HepG2 (cell line): ENCODE measurements around the gene G6PD. TPM values are rescaled to one million over a fixed set of nuclear protein-coding genes. Genes with fewer than 3 reads are reported as not detected.

ENCODE experiments used
- FOXP1 ChIP-seq, 2 experiments: fragments of 450-650 bp in 1 of 2; IDR thresholded peaks; 2 replicates each; pipeline ENCODE4 v1.6.1; 2017 to 2018; ENCODE audit warnings: antibody characterized with exemption in 1 of 2
- HNRNPL ChIP-seq: fragments of 200-400 bp; formaldehyde crosslinking; IDR thresholded peaks from 2 replicates; pipeline ENCODE4 v1.6.1; 2017; ENCODE audit warnings: mild to moderate bottlenecking, low read depth, low read length
- LCORL ChIP-seq, 2 experiments: fragments of 450-650 bp in 1 of 2; sonication (generic) in 1 of 2; formaldehyde crosslinking in 1 of 2; IDR thresholded peaks; 2 replicates each; pipeline versions ENCODE4 v1.5.0 to v1.6.1; 2017 to 2020; ENCODE audit warnings: antibody characterized with exemption in 1 of 2, missing genetic modification reagents in 1 of 2
- NFE2 ChIP-seq: sonication (generic); formaldehyde crosslinking; IDR thresholded peaks from 2 replicates; pipeline ENCODE4 v1.4.0; 2020; ENCODE audit warnings: missing genetic modification reagents
- POLR2AphosphoS5 ChIP-seq: IDR thresholded peaks from 2 replicates; pipeline ENCODE4 v1.6.1; 2012; ENCODE audit warnings: low read depth, low read length
- RBM22 ChIP-seq: fragments of 200-400 bp; formaldehyde crosslinking; optimal IDR thresholded peaks from 2 replicates; pipeline ENCODE3; 2017; ENCODE audit warnings: mild to moderate bottlenecking, low read length, moderate library complexity
- SIN3A ChIP-seq: IDR thresholded peaks from 2 replicates; pipeline ENCODE4 v1.6.1; 2011; ENCODE audit warnings: low read depth, mild to moderate bottlenecking, control low read depth, low read length, borderline replicate concordance
- TCF7L2 ChIP-seq: IDR thresholded peaks from 2 replicates; pipeline ENCODE4 v1.6.1; 2011; ENCODE audit warnings: mild to moderate bottlenecking, low read depth, low read length, moderate library complexity
- U2AF1 ChIP-seq: fragments of 200-400 bp; formaldehyde crosslinking; optimal IDR thresholded peaks from 2 replicates; pipeline ENCODE3; 2017; ENCODE audit warnings: mild to moderate bottlenecking, low read depth, low read length
- ZFY ChIP-seq: sonication (generic); formaldehyde crosslinking; IDR thresholded peaks from 2 replicates; pipeline ENCODE4 v1.4.0; 2020; ENCODE audit warnings: missing genetic modification reagents
- ZSCAN30 ChIP-seq: sonication (generic); formaldehyde crosslinking; IDR thresholded peaks from 2 replicates; pipeline ENCODE4 v1.5.0; 2020; ENCODE audit warnings: mild to moderate bottlenecking, missing genetic modification reagents
- polyA plus RNA-seq, 8 experiments: library from polyadenylated mRNA; depleted of rRNA in 3 of 8; stranded (reverse) in 7 of 8; unstranded in 1 of 8; fragments of >200 nt; fragmentation: Illumina TruSeq in 4 of 8; extraction: Trizol in 4 of 8; gene quantifications; 2 replicates each; pipeline versions ENCODE4 v1.2.1 to v1.2.3, GENCODE V29; 2011 to 2016; ENCODE audit warnings: low read depth in 4 of 8, missing spikeins in 1 of 8, mixed read lengths in 1 of 8; ENCODE audit not compliant: insufficient read depth in 1 of 8
- total RNA-seq, 5 experiments: library from RNA; depleted of rRNA; stranded (reverse); fragments of >200 nt; fragmentation: Illumina TruSeq; extraction: Trizol; gene quantifications; 2 replicates each; pipeline ENCODE4 v1.2.3, GENCODE V29; 2016; ENCODE audit warnings: low read depth in 1 of 5
- TF ChIP-seq, protein P1 (sequence below): sonication (generic); formaldehyde crosslinking; IDR thresholded peaks from 2 replicates; pipeline ENCODE4 v1.4.0; 2020; ENCODE audit warnings: low read depth, missing genetic modification reagents
- TF ChIP-seq, protein P2 (sequence below): sonication (generic); formaldehyde crosslinking; IDR thresholded peaks from 2 replicates; pipeline ENCODE4 v1.4.0; 2020; ENCODE audit warnings: missing genetic modification reagents
- TF ChIP-seq, protein P3 (sequence below): sonication (generic); formaldehyde crosslinking; IDR thresholded peaks from 2 replicates; pipeline ENCODE4 v1.4.0; 2020; ENCODE audit warnings: low read depth, mild to moderate bottlenecking, missing genetic modification reagents
- TF ChIP-seq, protein P4 (sequence below): sonication (generic); formaldehyde crosslinking; IDR thresholded peaks from 2 replicates; pipeline ENCODE4 v1.4.0; 2020; ENCODE audit warnings: missing genetic modification reagents
- TF ChIP-seq, protein P5 (sequence below): sonication (generic); formaldehyde crosslinking; IDR thresholded peaks from 2 replicates; pipeline ENCODE4 v1.4.0; 2020; ENCODE audit warnings: mild to moderate bottlenecking, missing genetic modification reagents, borderline replicate concordance

G6PD gene
- total and polyA plus RNA-seq, 2 of the 13 experiments (the other 11 are each of a cell fraction or from before 2014, with no cell fraction given), result 18.8 to 28.8 TPM

DNA sequence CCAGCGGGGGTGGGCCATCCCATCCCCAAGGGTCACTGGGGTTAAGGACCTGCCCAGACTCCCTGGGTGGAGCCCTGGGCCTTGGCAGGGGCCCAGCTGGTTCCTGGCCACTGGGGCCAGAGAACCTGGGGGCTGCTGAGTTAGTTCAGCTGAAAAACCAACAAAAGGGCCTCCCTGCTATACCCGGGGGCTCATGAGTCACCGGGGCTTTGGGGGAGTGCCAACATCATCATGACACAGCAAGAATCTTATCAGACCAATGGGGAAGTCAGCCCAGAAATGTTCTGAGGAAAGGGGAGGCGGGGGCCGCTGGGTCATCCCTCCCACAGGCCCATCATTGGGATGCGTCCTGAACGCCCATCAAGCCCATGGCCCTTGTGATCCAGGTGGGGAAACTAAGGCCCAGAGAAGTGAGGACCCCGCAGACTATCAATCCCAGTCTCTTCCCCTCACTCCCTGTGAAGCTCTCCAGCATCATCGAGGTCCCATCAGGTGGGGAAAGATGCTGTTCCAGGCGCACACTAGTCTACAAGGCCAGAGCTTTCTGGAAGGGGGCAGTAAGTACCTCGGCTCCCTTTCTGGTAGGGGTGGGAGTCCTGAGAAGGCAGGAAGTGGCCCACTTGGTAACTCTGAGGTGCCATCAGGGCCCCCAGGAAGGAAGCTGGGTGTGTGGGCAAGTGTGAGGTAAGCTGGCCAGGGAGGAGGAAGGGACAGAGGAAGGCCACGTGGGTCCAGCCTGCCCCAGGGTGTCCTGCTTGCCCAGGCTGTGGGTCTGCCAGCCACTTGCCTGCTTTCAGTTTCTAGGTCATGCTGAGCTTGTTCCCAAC is 4.5 kb downstream of the G6PD start (continued):
- TF ChIP-seq, protein P1, sequence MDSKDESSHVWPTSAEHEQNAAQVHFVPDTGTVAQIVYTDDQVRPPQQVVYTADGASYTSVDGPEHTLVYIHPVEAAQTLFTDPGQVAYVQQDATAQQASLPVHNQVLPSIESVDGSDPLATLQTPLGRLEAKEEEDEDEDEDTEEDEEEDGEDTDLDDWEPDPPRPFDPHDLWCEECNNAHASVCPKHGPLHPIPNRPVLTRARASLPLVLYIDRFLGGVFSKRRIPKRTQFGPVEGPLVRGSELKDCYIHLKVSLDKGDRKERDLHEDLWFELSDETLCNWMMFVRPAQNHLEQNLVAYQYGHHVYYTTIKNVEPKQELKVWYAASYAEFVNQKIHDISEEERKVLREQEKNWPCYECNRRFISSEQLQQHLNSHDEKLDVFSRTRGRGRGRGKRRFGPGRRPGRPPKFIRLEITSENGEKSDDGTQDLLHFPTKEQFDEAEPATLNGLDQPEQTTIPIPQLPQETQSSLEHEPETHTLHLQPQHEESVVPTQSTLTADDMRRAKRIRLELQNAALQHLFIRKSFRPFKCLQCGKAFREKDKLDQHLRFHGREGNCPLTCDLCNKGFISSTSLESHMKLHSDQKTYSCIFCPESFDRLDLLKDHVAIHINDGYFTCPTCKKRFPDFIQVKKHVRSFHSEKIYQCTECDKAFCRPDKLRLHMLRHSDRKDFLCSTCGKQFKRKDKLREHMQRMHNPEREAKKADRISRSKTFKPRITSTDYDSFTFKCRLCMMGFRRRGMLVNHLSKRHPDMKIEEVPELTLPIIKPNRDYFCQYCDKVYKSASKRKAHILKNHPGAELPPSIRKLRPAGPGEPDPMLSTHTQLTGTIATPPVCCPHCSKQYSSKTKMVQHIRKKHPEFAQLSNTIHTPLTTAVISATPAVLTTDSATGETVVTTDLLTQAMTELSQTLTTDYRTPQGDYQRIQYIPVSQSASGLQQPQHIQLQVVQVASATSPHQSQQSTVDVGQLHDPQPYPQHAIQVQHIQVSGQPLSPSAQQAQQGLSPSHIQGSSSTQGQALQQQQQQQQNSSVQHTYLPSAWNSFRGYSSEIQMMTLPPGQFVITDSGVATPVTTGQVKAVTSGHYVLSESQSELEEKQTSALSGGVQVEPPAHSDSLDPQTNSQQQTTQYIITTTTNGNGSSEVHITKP (CRISPR knock-in tag), result peak; percentile 75
- TF ChIP-seq RBM22 (peak; percentile 36), U2AF1 (no peak), LCORL (IDR thresholded peaks at IDR 0.05) (no peak), LCORL (CRISPR knock-in tag; IDR thresholded peaks at IDR 0.05) (peak; percentile 71; the same call in 1 of the 2 replicates), POLR2AphosphoS5 (peak; percentile 40; the same call in 1 of the 2 replicates), TCF7L2 (no peak), SIN3A (peak; percentile 56; the same call in 1 of the 2 replicates), HNRNPL (0 out of 2 replicates have a peak, but pooled peaks have one; percentile 76), ZFY (CRISPR knock-in tag) (peak; percentile 42), NFE2 (CRISPR knock-in tag) (peak; percentile 81; the same call in 1 of the 2 replicates), FOXP1 (IDR thresholded peaks at IDR 0.05) (no peak), FOXP1 (CRISPR knock-in tag; IDR thresholded peaks at IDR 0.05) (peak; percentile 16; the same call in 1 of the 2 replicates), ZSCAN30 (CRISPR knock-in tag) (0 out of 2 replicates have a peak, but pooled peaks have one; percentile 25)
- TF ChIP-seq, protein P2, sequence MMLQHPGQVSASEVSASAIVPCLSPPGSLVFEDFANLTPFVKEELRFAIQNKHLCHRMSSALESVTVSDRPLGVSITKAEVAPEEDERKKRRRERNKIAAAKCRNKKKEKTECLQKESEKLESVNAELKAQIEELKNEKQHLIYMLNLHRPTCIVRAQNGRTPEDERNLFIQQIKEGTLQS (CRISPR knock-in tag), result peak; percentile 89
- TF ChIP-seq, protein P3, sequence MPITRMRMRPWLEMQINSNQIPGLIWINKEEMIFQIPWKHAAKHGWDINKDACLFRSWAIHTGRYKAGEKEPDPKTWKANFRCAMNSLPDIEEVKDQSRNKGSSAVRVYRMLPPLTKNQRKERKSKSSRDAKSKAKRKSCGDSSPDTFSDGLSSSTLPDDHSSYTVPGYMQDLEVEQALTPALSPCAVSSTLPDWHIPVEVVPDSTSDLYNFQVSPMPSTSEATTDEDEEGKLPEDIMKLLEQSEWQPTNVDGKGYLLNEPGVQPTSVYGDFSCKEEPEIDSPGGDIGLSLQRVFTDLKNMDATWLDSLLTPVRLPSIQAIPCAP (CRISPR knock-in tag), result no peak
- TF ChIP-seq, protein P4, sequence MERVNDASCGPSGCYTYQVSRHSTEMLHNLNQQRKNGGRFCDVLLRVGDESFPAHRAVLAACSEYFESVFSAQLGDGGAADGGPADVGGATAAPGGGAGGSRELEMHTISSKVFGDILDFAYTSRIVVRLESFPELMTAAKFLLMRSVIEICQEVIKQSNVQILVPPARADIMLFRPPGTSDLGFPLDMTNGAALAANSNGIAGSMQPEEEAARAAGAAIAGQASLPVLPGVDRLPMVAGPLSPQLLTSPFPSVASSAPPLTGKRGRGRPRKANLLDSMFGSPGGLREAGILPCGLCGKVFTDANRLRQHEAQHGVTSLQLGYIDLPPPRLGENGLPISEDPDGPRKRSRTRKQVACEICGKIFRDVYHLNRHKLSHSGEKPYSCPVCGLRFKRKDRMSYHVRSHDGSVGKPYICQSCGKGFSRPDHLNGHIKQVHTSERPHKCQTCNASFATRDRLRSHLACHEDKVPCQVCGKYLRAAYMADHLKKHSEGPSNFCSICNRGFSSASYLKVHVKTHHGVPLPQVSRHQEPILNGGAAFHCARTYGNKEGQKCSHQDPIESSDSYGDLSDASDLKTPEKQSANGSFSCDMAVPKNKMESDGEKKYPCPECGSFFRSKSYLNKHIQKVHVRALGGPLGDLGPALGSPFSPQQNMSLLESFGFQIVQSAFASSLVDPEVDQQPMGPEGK (CRISPR knock-in tag), result peak; percentile 97
- TF ChIP-seq, protein P5, sequence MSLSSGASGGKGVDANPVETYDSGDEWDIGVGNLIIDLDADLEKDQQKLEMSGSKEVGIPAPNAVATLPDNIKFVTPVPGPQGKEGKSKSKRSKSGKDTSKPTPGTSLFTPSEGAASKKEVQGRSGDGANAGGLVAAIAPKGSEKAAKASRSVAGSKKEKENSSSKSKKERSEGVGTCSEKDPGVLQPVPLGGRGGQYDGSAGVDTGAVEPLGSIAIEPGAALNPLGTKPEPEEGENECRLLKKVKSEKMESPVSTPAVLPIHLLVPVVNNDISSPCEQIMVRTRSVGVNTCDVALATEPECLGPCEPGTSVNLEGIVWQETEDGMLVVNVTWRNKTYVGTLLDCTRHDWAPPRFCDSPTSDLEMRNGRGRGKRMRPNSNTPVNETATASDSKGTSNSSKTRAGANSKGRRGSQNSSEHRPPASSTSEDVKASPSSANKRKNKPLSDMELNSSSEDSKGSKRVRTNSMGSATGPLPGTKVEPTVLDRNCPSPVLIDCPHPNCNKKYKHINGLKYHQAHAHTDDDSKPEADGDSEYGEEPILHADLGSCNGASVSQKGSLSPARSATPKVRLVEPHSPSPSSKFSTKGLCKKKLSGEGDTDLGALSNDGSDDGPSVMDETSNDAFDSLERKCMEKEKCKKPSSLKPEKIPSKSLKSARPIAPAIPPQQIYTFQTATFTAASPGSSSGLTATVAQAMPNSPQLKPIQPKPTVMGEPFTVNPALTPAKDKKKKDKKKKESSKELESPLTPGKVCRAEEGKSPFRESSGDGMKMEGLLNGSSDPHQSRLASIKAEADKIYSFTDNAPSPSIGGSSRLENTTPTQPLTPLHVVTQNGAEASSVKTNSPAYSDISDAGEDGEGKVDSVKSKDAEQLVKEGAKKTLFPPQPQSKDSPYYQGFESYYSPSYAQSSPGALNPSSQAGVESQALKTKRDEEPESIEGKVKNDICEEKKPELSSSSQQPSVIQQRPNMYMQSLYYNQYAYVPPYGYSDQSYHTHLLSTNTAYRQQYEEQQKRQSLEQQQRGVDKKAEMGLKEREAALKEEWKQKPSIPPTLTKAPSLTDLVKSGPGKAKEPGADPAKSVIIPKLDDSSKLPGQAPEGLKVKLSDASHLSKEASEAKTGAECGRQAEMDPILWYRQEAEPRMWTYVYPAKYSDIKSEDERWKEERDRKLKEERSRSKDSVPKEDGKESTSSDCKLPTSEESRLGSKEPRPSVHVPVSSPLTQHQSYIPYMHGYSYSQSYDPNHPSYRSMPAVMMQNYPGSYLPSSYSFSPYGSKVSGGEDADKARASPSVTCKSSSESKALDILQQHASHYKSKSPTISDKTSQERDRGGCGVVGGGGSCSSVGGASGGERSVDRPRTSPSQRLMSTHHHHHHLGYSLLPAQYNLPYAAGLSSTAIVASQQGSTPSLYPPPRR, result peak; percentile 28; the same call in 1 of the 2 replicates
